Tibial nerve (tissue), 4 donors: ENCODE measurements around the gene E2F6.

ENCODE experiments used
- EP300 ChIP-seq, 2 donors: sonication (generic); formaldehyde crosslinking; IDR thresholded peaks; one replicate each; pipeline ENCODE4 v1.6.1; 2017; ENCODE audit warnings: antibody characterized with exemption in 2 of 2, mild to moderate bottlenecking in 1 of 2
- POLR2A ChIP-seq, 2 donors: fragments of 450-650 bp; IDR thresholded peaks; one replicate each; pipeline ENCODE4 v1.6.1; 2017; ENCODE audit warnings: antibody characterized with exemption in 2 of 2, mild to moderate bottlenecking in 2 of 2, moderate library complexity in 2 of 2
- TF ChIP-seq, protein P1 (sequence below), 5 experiments: fragments of 200-600 bp in 3 of 5; fragments of 450-650 bp in 2 of 5; sonication (generic) in 3 of 5; IDR thresholded peaks; one replicate each; pipeline ENCODE4 v1.5.1; 2016 to 2019; ENCODE audit warnings: antibody characterized with exemption in 5 of 5, mild to moderate bottlenecking in 3 of 5, moderate library complexity in 2 of 5

DNA sequence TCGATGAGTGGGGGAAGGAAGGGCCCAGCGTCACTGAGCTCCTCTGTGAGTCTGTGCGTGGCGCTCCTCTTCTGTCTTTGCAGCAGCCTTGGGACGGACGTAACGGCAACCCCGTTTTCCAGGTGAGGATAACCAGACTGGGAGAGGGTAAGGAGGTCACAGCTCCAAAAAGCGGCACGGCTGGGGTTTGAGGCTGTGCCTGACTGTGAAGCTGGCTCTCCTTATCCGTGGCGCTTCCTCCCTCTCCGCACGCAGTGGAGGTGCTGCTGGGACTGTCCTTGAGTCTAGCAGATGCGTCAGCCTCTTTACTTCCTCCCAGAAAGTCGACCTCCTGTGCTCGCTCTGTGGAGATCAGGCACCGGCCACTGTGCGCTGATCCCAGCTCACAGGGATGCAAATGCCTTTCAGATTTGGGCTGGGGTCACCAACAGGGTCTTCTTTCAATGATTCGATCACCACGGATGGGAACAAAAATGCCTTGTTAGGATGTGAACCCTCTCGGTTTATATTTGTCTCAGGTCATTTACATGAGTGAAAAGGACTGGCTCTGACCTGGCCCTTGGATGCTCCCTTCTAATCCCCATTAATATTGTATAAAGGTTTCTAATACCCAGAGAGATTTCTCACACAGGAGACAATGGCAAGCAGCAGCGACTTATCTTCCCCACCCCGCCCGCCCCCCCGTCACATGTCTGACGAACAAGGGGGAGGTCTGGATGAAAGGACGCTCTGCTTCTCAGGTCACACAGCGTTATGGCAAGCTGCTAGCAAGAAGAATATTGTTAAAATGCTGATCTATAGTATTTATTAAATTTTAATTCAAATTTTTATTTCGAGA, 30.1 kb upstream of the E2F6 start:
- TF ChIP-seq, protein P1, sequence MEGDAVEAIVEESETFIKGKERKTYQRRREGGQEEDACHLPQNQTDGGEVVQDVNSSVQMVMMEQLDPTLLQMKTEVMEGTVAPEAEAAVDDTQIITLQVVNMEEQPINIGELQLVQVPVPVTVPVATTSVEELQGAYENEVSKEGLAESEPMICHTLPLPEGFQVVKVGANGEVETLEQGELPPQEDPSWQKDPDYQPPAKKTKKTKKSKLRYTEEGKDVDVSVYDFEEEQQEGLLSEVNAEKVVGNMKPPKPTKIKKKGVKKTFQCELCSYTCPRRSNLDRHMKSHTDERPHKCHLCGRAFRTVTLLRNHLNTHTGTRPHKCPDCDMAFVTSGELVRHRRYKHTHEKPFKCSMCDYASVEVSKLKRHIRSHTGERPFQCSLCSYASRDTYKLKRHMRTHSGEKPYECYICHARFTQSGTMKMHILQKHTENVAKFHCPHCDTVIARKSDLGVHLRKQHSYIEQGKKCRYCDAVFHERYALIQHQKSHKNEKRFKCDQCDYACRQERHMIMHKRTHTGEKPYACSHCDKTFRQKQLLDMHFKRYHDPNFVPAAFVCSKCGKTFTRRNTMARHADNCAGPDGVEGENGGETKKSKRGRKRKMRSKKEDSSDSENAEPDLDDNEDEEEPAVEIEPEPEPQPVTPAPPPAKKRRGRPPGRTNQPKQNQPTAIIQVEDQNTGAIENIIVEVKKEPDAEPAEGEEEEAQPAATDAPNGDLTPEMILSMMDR (IDR thresholded peaks at IDR 0.05) = no peak
- TF ChIP-seq POLR2A (IDR thresholded peaks at IDR 0.05) = no peak
- no peak for TF ChIP-seq EP300 (IDR thresholded peaks at IDR 0.05)
